Activated CD8-positive, alpha-beta T cell treated with anti-CD3 and anti-CD28 coated beads for 36 hours (primary cell): Measurements from ENCODE around the gene GTF2H1. TPM values are rescaled to one million over a fixed set of nuclear protein-coding genes. Genes with fewer than 3 reads are reported as not detected.

Source experiments
- ATAC-seq: fragments of 200-7000 bp; cut with Tn5 transposase; one replicate; pipeline ENCODE4 v1.10.0; 2021; ENCODE audit warnings: mild to moderate bottlenecking, moderate library complexity
- CTCF ChIA-PET: fragments of 350-600 bp; sonication (Branson Sonifier 250); formaldehyde crosslinking; loops from one replicate; lab custom pipeline; 2021; ENCODE audit warnings: antibody characterized with exemption; lab: Charles Lee
- POLR2A ChIA-PET: fragments of 350-600 bp; sonication (Branson Sonifier 250); formaldehyde crosslinking; loops from one replicate; lab custom pipeline; 2021; ENCODE audit warnings: antibody characterized with exemption; lab: Charles Lee
- DNase-seq: peaks from one replicate; pipeline ENCODE4 v3.0.0-alpha.2; 2020
- H3K27ac Mint-ChIP-seq: one replicate; pipeline ENCODE4 v1.8.0; 2021; ENCODE audit warnings: mild to moderate bottlenecking, mixed read lengths
- H3K27me3 Mint-ChIP-seq: one replicate; pipeline ENCODE4 v1.8.0; 2021; ENCODE audit warnings: mixed read lengths
- H3K36me3 Mint-ChIP-seq: one replicate; pipeline ENCODE4 v1.8.0; 2021; ENCODE audit warnings: low read depth, mixed read lengths
- H3K4me1 Mint-ChIP-seq: one replicate; pipeline ENCODE4 v1.8.0; 2021; ENCODE audit warnings: low read depth, mixed read lengths
- H3K4me3 Mint-ChIP-seq: one replicate; pipeline ENCODE4 v1.8.0; 2021; ENCODE audit warnings: mild to moderate bottlenecking, moderate library complexity, mixed read lengths
- H3K9me3 Mint-ChIP-seq: one replicate; pipeline ENCODE4 v1.8.0; 2021; ENCODE audit warnings: mixed read lengths
- intact Hi-C: fragments of 100-400 bp; cut with micrococcal nuclease; formaldehyde crosslinking; loops from one replicate; pipeline ENCODE4 v1.10.0; 2022
- total RNA-seq, 2 experiments: library from RNA; stranded (reverse); gene quantifications; one replicate each; pipeline ENCODE4 v1.2.3, GENCODE V29; 2021
- TF ChIP-seq, protein P1 (sequence below): fragments of 200-600 bp; IDR thresholded peaks from one replicate; pipeline ENCODE4 v1.8.0; 2022; ENCODE audit warnings: antibody characterized with exemption, mild to moderate bottlenecking

The GTF2H1 gene
- total RNA-seq, 2 experiments from 2014 or later, result 44.5 to 46.6 TPM

DNA sequence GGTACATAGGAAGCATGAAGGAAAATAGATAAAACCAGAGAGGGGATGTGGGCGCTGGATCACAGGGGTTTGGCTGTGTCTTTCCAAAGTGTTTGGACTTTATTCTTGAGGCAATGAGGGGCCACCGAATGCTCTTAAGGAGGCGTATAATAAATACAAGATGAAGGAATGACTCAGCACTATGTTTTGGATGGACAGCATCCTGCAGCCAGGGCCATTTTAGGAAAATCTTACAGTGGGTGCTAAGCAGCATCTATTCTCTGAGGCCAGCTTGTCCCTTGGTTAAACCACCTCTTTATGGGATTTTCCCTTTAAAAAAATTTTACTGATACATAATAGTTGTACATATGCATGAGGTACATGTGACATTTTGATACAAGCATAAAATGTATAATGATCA is 67.7 kb downstream of the GTF2H1 start:
- TF ChIP-seq, protein P1, sequence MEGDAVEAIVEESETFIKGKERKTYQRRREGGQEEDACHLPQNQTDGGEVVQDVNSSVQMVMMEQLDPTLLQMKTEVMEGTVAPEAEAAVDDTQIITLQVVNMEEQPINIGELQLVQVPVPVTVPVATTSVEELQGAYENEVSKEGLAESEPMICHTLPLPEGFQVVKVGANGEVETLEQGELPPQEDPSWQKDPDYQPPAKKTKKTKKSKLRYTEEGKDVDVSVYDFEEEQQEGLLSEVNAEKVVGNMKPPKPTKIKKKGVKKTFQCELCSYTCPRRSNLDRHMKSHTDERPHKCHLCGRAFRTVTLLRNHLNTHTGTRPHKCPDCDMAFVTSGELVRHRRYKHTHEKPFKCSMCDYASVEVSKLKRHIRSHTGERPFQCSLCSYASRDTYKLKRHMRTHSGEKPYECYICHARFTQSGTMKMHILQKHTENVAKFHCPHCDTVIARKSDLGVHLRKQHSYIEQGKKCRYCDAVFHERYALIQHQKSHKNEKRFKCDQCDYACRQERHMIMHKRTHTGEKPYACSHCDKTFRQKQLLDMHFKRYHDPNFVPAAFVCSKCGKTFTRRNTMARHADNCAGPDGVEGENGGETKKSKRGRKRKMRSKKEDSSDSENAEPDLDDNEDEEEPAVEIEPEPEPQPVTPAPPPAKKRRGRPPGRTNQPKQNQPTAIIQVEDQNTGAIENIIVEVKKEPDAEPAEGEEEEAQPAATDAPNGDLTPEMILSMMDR, result no peak
- DNase-seq (no peak), ATAC-seq (no peak)
- H3K9me3 Mint-ChIP-seq, result no peaks in the 10 kb centered on the region
- H3K4me1 Mint-ChIP-seq, result peaks cover 36% of the 10 kb centered on the region
- intact Hi-C loops, result no loop called here
- ChIA-PET POLR2A (interaction anchor here (0.7 to 1.0 kb wide), 3 partner anchors 10 to 244 kb away, joined by 3 to 5 read pairs (median 4); partner anchors contain the start of genes GTF2H1, HPS5 and SPTY2D1), CTCF (no interaction called here)
- no peaks in the 10 kb centered on the region for H3K27me3 Mint-ChIP-seq
- no peak overlapping the region for H3K27ac Mint-ChIP-seq
- no peak overlapping the region for H3K4me3 Mint-ChIP-seq
- peaks cover 9% of the 10 kb centered on the region for H3K36me3 Mint-ChIP-seq

DNA sequence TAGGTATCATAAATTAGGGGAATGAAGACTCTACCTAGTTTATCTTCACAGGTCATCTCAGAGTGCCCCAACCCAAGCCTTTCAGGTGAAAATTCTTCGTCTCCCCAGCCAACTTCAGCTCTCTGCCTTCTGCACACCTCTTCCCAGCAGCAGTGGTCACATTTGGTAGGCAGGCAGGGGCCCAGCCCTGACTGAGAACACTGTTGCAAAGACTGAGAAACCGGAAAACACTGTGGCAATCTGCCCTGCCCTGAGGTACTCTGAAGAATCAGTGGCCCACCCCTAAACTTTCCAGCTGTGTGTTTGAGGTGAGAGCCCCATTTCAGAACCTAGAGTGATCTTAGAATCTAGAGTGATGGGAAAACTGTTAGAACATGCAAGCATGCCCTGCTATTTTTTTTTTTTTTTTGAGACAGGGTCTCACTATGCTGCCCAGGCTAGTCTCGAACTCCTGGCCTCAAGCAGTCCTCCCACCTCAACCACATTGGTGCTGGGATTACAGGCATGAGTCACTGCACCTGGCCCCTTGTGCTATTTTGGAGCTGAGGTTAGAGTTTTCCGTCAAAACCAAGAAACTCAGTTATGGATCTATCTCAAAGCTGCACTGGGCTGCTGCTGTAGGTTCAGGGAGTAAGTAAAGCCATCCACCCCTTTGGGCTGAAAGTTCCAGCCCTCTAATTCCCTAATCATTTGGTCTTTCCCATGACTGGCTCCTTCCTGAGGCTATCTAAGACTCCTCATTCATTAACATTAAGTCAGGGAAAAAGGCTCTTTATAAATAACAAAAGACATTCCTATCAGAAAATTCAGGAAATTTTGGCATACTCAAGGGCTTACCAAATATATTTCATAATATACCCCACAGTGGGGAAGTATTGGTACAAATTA is 70.3 kb downstream of the GTF2H1 start:
- Mint-ChIP-seq H3K27me3 (no peaks in the 10 kb centered on the region), H3K4me3 (peak overlapping the region; percentile 23), H3K36me3 (peaks cover 32% of the 10 kb centered on the region), H3K9me3 (no peaks in the 10 kb centered on the region), H3K4me1 (peaks cover 35% of the 10 kb centered on the region), H3K27ac (peak overlapping the region; percentile 55)
- ATAC-seq, result no peak
- POLR2A ChIA-PET, result interaction anchor here (0.7 to 7.3 kb wide), 6 partner anchors 9 to 134 kb away, joined by 3 to 128 read pairs (median 46); partner anchors contain the start of genes GTF2H1, HPS5 and TSG101
- intact Hi-C loops, result no loop called here
- CTCF ChIA-PET, result interaction anchor here (0.5 to 5.4 kb wide), 2 partner anchors 9 to 329 kb away, joined by 3 to 32 read pairs; no protein-coding TSS in a partner anchor
- peak; percentile 33 for DNase-seq
- TF ChIP-seq, protein P1, result no peak

DNA sequence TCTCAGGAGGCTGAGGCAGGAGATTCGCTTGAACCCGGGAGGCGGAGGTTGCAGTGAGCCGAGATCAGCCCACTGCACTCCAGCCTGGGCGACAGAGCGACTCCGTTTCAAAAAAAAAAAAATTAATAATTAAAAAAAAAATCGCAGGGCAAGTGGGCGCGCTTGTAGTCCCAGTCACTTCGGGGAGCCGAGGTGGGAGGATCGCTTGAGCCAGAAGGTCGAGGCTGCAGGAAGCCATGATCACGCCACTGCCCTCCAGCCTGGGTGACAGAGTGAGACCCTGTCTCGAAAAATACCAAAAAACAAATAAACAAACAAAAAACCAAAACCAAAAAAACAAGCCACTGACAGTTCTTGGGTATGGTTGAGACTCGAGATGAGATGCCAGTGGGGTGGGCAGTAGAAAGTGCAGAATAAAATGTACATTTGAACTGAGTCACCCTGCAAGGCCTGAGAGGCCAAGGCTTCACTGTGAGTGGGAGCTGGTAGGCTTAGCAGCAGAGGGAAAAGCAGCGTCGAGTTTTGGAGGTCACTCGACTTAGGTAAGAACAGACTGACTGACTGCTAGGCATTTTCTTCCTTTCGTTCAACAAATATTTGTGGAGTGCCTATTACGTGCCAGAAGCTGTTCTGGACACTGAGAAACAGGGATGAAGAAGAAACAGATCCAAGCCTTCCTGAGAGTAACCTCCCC is 71.4 kb downstream of the GTF2H1 start:
- H3K9me3 Mint-ChIP-seq, result no peaks in the 10 kb centered on the region
- H3K36me3 Mint-ChIP-seq, result peaks cover 40% of the 10 kb centered on the region
- H3K4me1 Mint-ChIP-seq, result peaks cover 42% of the 10 kb centered on the region
- no peaks in the 10 kb centered on the region for H3K27me3 Mint-ChIP-seq
- peak overlapping the region; percentile 95 for H3K4me3 Mint-ChIP-seq
- H3K27ac Mint-ChIP-seq, result peak overlapping the region; percentile 98
- CTCF ChIA-PET, result interaction anchor here (1.4 to 5.4 kb wide), 2 partner anchors 10 to 150 kb away, joined by 7 to 32 read pairs; no protein-coding TSS in a partner anchor
- POLR2A ChIA-PET, result interaction anchor here (0.7 to 7.3 kb wide), 17 partner anchors 10 to 380 kb away, joined by 3 to 128 read pairs (median 5); partner anchors contain the start of genes GTF2H1, HPS5, SAAL1 and SERGEF
- ATAC-seq (peak; percentile 24), DNase-seq (peak; percentile 63)
- TF ChIP-seq, protein P1, result no peak
- intact Hi-C loops, result loop anchor here (1.0 to 2.0 kb wide), 2 partner anchors 9 to 71 kb away; partner anchors contain the start of genes GTF2H1 and HPS5

DNA sequence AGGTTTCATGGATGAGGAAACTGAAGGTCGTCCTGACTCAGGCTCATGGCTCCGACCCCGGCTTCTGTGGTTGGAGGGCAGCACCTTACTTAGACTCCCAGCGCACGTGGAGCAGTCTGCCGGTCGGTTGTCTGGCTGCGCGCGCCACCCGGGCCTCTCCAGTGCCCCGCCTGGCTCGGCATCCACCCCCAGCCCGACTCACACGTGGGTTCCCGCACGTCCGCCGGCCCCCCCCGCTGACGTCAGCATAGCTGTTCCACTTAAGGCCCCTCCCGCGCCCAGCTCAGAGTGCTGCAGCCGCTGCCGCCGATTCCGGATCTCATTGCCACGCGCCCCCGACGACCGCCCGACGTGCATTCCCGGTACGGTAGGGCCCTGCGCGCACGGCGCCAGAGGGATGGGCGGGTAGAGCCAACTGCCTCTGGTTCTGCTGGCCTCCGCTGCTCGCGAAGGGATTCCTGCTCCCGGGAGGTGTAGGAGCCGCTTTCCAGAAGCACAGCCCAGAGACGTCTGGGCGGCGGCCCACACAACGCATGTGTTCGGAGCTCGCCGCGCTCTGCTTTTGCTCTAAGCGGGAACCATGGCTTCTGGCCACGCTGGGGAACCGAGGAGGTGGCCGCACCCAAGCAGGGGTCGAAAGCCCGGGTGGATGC is 72.0 kb downstream of the GTF2H1 start, which contains the start of gene LDHA:
LDHA (plus strand) TSS at position 289 of the 653 bp plus-strand sequence. CDS start 2,280 bp downstream, outside the sequence.
- Mint-ChIP-seq H3K36me3 (peaks cover 46% of the 10 kb centered on the region), H3K9me3 (no peaks in the 10 kb centered on the region), H3K4me3 (peak within 1 kb of the TSS; percentile 95), H3K27me3 (no peaks in the 10 kb centered on the region), H3K27ac (peak within 1 kb of the TSS; percentile 98), H3K4me1 (peaks cover 45% of the 10 kb centered on the region)
- ChIA-PET POLR2A (interaction anchor here (0.6 to 7.3 kb wide), 24 partner anchors 11 to 381 kb away, joined by 3 to 128 read pairs (median 4); partner anchors contain the start of genes GTF2H1, HPS5, SAAL1 and SERGEF), CTCF (interaction anchor here (1.4 to 5.4 kb wide), 2 partner anchors 11 to 151 kb away, joined by 7 to 32 read pairs; no protein-coding TSS in a partner anchor)
- intact Hi-C loops, result loop anchor here (1.0 to 2.0 kb wide), 2 partner anchors 10 to 72 kb away; partner anchors contain the start of genes GTF2H1 and HPS5
- DNase-seq, result peak; percentile 100
- ATAC-seq, result peak; percentile 83
- TF ChIP-seq, protein P1, result no peak
